ENCODE results near the gene SCN5A.

GRCh38 chr3:38623539-38623938 is 25.9 kb downstream of the SCN5A start:
- TF ChIP-seq RAD21 (IDR thresholded peaks at IDR 0.05; ENCODE audit: low read depth), result no peak
- TF ChIP-seq, protein P1, sequence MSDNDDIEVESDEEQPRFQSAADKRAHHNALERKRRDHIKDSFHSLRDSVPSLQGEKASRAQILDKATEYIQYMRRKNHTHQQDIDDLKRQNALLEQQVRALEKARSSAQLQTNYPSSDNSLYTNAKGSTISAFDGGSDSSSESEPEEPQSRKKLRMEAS (IDR thresholded peaks at IDR 0.05), result no peak

All from Ishikawa (cell line).